PC-9 (cell line): ENCODE results near the gene NTM.

Experiments used
- EZH2 ChIP-seq: fragments of 200-600 bp; sonication (generic); IDR thresholded peaks from 2 replicates; pipeline ENCODE4 v1.8.0; 2017; ENCODE audit warnings: antibody characterized with exemption, low read depth
- TF ChIP-seq, protein P1 (sequence below): fragments of 200-600 bp; sonication (generic); conservative IDR thresholded peaks from 2 replicates; pipeline ENCODE4 v1.6.1; 2017; ENCODE audit warnings: mixed run types, antibody characterized with exemption, mild to moderate bottlenecking, moderate library complexity

DNA sequence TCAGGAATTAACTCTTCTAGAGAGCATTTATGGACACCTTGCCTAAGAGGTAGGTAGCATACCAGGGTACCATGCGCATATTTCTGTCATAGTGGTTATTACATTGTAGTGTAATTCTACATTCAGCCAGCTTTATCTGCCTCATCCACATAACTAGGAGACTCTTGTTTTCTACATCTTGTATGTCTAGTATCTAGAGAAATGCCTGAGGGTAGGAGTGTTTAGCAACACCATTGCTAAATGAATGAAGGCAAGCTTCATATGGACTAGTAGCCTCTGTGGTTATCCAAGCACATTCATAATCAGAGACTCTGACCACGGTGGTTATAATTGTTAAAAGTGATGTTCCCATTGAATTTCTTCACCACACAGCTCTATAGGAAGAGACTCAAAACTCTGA is 107.9 kb downstream of the NTM start:
- TF ChIP-seq, protein P1, sequence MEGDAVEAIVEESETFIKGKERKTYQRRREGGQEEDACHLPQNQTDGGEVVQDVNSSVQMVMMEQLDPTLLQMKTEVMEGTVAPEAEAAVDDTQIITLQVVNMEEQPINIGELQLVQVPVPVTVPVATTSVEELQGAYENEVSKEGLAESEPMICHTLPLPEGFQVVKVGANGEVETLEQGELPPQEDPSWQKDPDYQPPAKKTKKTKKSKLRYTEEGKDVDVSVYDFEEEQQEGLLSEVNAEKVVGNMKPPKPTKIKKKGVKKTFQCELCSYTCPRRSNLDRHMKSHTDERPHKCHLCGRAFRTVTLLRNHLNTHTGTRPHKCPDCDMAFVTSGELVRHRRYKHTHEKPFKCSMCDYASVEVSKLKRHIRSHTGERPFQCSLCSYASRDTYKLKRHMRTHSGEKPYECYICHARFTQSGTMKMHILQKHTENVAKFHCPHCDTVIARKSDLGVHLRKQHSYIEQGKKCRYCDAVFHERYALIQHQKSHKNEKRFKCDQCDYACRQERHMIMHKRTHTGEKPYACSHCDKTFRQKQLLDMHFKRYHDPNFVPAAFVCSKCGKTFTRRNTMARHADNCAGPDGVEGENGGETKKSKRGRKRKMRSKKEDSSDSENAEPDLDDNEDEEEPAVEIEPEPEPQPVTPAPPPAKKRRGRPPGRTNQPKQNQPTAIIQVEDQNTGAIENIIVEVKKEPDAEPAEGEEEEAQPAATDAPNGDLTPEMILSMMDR: no peak
- TF ChIP-seq EZH2: no peak
